Measurements from ENCODE around the gene NBPF3.
"Not testable (repeated sequence)": the region's sequence is repeated elsewhere in the genome, so short reads cannot be mapped to it uniquely, and the experiment has no call there.

DNA sequence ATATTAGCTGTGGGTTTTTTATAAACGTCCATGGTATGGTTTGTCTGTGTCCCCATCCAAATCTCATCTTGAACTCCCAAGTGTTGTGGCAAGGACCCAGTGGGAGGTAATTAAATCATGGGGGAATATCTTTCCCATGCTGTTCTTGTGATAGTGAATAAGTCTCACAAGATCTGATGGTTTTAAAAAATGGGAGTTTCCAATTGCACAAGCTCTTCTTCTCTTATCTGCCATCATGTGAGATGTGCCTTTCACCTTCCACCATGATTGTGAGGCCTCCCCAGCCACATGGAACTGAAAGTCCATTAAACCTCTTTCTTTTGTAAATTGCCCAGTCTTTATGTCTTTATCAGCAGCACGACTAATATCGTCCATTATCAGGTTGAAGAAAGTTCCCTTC, 30.0 kb upstream of the NBPF3 start:
- TF ChIP-seq, protein P1, sequence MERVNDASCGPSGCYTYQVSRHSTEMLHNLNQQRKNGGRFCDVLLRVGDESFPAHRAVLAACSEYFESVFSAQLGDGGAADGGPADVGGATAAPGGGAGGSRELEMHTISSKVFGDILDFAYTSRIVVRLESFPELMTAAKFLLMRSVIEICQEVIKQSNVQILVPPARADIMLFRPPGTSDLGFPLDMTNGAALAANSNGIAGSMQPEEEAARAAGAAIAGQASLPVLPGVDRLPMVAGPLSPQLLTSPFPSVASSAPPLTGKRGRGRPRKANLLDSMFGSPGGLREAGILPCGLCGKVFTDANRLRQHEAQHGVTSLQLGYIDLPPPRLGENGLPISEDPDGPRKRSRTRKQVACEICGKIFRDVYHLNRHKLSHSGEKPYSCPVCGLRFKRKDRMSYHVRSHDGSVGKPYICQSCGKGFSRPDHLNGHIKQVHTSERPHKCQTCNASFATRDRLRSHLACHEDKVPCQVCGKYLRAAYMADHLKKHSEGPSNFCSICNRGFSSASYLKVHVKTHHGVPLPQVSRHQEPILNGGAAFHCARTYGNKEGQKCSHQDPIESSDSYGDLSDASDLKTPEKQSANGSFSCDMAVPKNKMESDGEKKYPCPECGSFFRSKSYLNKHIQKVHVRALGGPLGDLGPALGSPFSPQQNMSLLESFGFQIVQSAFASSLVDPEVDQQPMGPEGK (CRISPR knock-in tag; IDR thresholded peaks at IDR 0.05; ENCODE audit: borderline replicate concordance) = not testable (repeated sequence)
- not testable (repeated sequence) for TF ChIP-seq ZFP30, ZFP3 (CRISPR knock-in tag; IDR thresholded peaks at IDR 0.05)
- TF ChIP-seq, protein P2, sequence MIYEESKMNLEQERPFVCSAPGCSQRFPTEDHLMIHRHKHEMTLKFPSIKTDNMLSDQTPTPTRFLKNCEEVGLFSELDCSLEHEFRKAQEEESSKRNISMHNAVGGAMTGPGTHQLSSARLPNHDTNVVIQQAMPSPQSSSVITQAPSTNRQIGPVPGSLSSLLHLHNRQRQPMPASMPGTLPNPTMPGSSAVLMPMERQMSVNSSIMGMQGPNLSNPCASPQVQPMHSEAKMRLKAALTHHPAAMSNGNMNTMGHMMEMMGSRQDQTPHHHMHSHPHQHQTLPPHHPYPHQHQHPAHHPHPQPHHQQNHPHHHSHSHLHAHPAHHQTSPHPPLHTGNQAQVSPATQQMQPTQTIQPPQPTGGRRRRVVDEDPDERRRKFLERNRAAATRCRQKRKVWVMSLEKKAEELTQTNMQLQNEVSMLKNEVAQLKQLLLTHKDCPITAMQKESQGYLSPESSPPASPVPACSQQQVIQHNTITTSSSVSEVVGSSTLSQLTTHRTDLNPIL (CRISPR knock-in tag; IDR thresholded peaks at IDR 0.05; ENCODE audit: low read depth) = not testable (repeated sequence)
